HepG2 (cell line): ENCODE results near the gene GAB3. TPM values are rescaled to one million over a fixed set of nuclear protein-coding genes. Genes with fewer than 3 reads are reported as not detected.
A peak's percentile ranks its signal among the peaks of the same experiment; 100 is the strongest.

ENCODE experiments used
- ATM ChIP-seq: fragments of 450-650 bp; IDR thresholded peaks from 2 replicates; pipeline ENCODE4 v1.7.1; 2017; ENCODE audit warnings: mild to moderate bottlenecking, borderline replicate concordance
- BRCA1 ChIP-seq: sonication (generic); formaldehyde crosslinking; IDR thresholded peaks from 2 replicates; pipeline ENCODE4 v1.4.0; 2020; ENCODE audit warnings: missing genetic modification reagents
- BRD4 ChIP-seq: sonication (generic); formaldehyde crosslinking; IDR thresholded peaks from 2 replicates; pipeline ENCODE4 v1.4.0; 2020; ENCODE audit warnings: missing genetic modification reagents
- EED ChIP-seq: sonication (generic); formaldehyde crosslinking; IDR thresholded peaks from 2 replicates; pipeline ENCODE4 v1.5.0; 2020; ENCODE audit warnings: mild to moderate bottlenecking, missing genetic modification reagents
- ELF1 ChIP-seq: sonication (generic); formaldehyde crosslinking; IDR thresholded peaks from 2 replicates; pipeline ENCODE4 v1.4.0; 2020; ENCODE audit warnings: missing genetic modification reagents
- FOXC1 ChIP-seq: sonication (generic); formaldehyde crosslinking; IDR thresholded peaks from 2 replicates; pipeline ENCODE4 v1.8.0; 2022; ENCODE audit warnings: mild to moderate bottlenecking, missing genetic modification reagents, borderline replicate concordance
- HNRNPL ChIP-seq: fragments of 200-400 bp; formaldehyde crosslinking; IDR thresholded peaks from 2 replicates; pipeline ENCODE4 v1.6.1; 2017; ENCODE audit warnings: mild to moderate bottlenecking, low read depth, low read length
- HOXA3 ChIP-seq: sonication (generic); formaldehyde crosslinking; IDR thresholded peaks from 2 replicates; pipeline ENCODE4 v1.5.0; 2020; ENCODE audit warnings: missing genetic modification reagents
- MAF1 ChIP-seq: sonication (generic); formaldehyde crosslinking; IDR thresholded peaks from 2 replicates; pipeline ENCODE4 v1.5.0; 2020; ENCODE audit warnings: missing genetic modification reagents, borderline replicate concordance
- MAX ChIP-seq: IDR thresholded peaks from 2 replicates; pipeline ENCODE4 v1.6.1; 2012; ENCODE audit warnings: inconsistent platforms
- MXI1 ChIP-seq: IDR thresholded peaks from 3 replicates; pipeline ENCODE4 v1.6.1; 2012; ENCODE audit warnings: low read depth, low read length, inconsistent platforms, borderline replicate concordance
- NR2F2 ChIP-seq: IDR thresholded peaks from 2 replicates; pipeline ENCODE4 v1.6.1; 2012; ENCODE audit warnings: low read depth, inconsistent platforms, borderline replicate concordance
- NRL ChIP-seq: sonication (generic); formaldehyde crosslinking; IDR thresholded peaks from 2 replicates; pipeline ENCODE4 v1.5.0; 2020; ENCODE audit warnings: missing genetic modification reagents, mild to moderate bottlenecking, moderate library complexity, borderline replicate concordance
- PHF20 ChIP-seq: sonication (generic); formaldehyde crosslinking; IDR thresholded peaks from 2 replicates; pipeline ENCODE4 v1.5.0; 2020; ENCODE audit warnings: mild to moderate bottlenecking, missing genetic modification reagents
- POLR2G ChIP-seq: fragments of 200-400 bp; formaldehyde crosslinking; IDR thresholded peaks from 2 replicates; pipeline ENCODE4 v1.6.1; 2018; ENCODE audit warnings: mild to moderate bottlenecking, low read depth, low read length, moderate library complexity
- SP4 ChIP-seq: sonication (generic); formaldehyde crosslinking; IDR thresholded peaks from 2 replicates; pipeline ENCODE4 v1.8.1; 2023; ENCODE audit warnings: mild to moderate bottlenecking, missing genetic modification reagents
- SP5 ChIP-seq: IDR thresholded peaks from 2 replicates; pipeline ENCODE4 v1.6.1; 2016; ENCODE audit warnings: low read depth, borderline replicate concordance
- ZNF10 ChIP-seq: sonication (generic); formaldehyde crosslinking; IDR thresholded peaks from 2 replicates; pipeline ENCODE4 v1.4.0; 2020; ENCODE audit warnings: mild to moderate bottlenecking, low read depth, missing genetic modification reagents, borderline replicate concordance
- ZNF407 ChIP-seq: sonication (generic); formaldehyde crosslinking; IDR thresholded peaks from one replicate; pipeline ENCODE4 v1.5.1; 2020; ENCODE audit warnings: mild to moderate bottlenecking, missing genetic modification reagents; ENCODE audit errors: not compliant biosample characterization
- ZNF562 ChIP-seq: sonication (generic); formaldehyde crosslinking; IDR thresholded peaks from 2 replicates; pipeline ENCODE4 v1.8.0; 2022; ENCODE audit warnings: missing genetic modification reagents, borderline replicate concordance
- polyA plus RNA-seq, 8 experiments: library from polyadenylated mRNA; depleted of rRNA in 3 of 8; stranded (reverse) in 7 of 8; unstranded in 1 of 8; fragments of >200 nt; fragmentation: Illumina TruSeq in 4 of 8; extraction: Trizol in 4 of 8; gene quantifications; 2 replicates each; pipeline versions ENCODE4 v1.2.1 to v1.2.3, GENCODE V29; 2011 to 2016; ENCODE audit warnings: low read depth in 4 of 8, missing spikeins in 1 of 8, mixed read lengths in 1 of 8; ENCODE audit not compliant: insufficient read depth in 1 of 8
- total RNA-seq, 5 experiments: library from RNA; depleted of rRNA; stranded (reverse); fragments of >200 nt; fragmentation: Illumina TruSeq; extraction: Trizol; gene quantifications; 2 replicates each; pipeline ENCODE4 v1.2.3, GENCODE V29; 2016; ENCODE audit warnings: low read depth in 1 of 5

Gene GAB3
- total and polyA plus RNA-seq, 2 of the 13 experiments (the other 11 are each of a cell fraction or from before 2014, with no cell fraction given): not detected

- peak; percentile 57; the same call in 1 of the 2 replicates for TF ChIP-seq PHF20 (CRISPR knock-in tag)
- TF ChIP-seq MAX: peak; percentile 90
- no peak for TF ChIP-seq ATM
- 0 out of 2 replicates have a peak, but pooled peaks have one; percentile 78 for TF ChIP-seq EED (CRISPR knock-in tag)
- no peak for TF ChIP-seq ZNF10 (CRISPR knock-in tag)
- TF ChIP-seq ZNF562 (CRISPR knock-in tag): no peak
- peak; percentile 19; the same call in 1 of the 2 replicates for TF ChIP-seq SP5 (CRISPR knock-in tag)
- peak; percentile 60; the same call in 1 of the 3 replicates for TF ChIP-seq MXI1
- TF ChIP-seq ZNF407 (CRISPR knock-in tag): peak; percentile 82
- TF ChIP-seq HNRNPL: 0 out of 2 replicates have a peak, but pooled peaks have one; percentile 25
- TF ChIP-seq NRL (CRISPR knock-in tag): peak; percentile 48; the same call in 1 of the 2 replicates
- no peak for TF ChIP-seq BRD4 (CRISPR knock-in tag)
- peak; percentile 53; the same call in 1 of the 2 replicates for TF ChIP-seq FOXC1
- TF ChIP-seq HOXA3: peak; percentile 48; the same call in 1 of the 2 replicates
- TF ChIP-seq NR2F2: no peak
- TF ChIP-seq POLR2G: peak; percentile 77
- peak; percentile 74; the same call in 1 of the 2 replicates for TF ChIP-seq SP4 (CRISPR knock-in tag)
- no peak for TF ChIP-seq BRCA1 (CRISPR knock-in tag)
- TF ChIP-seq MAF1: 0 out of 2 replicates have a peak, but pooled peaks have one; percentile 27
- 0 out of 2 replicates have a peak, but pooled peaks have one; percentile 17 for TF ChIP-seq ELF1 (CRISPR knock-in tag)
Measured at GRCh38 chrX:154762537-154763296, 11.8 kb upstream of the GAB3 start, which contains the start of gene DKC1 (continued).
